HepG2 (cell line): ENCODE results near the gene NTMT1. TPM values are rescaled to one million over a fixed set of nuclear protein-coding genes. Genes with fewer than 3 reads are reported as not detected.

ENCODE experiments used
- ARNT2 ChIP-seq: sonication (generic); formaldehyde crosslinking; IDR thresholded peaks from 2 replicates; pipeline ENCODE4 v1.8.0; 2022; ENCODE audit warnings: mild to moderate bottlenecking, low read depth, missing genetic modification reagents, moderate library complexity
- CBX5 ChIP-seq: sonication (generic); formaldehyde crosslinking; IDR thresholded peaks from 2 replicates; pipeline ENCODE4 v1.4.0; 2020; ENCODE audit warnings: missing genetic modification reagents, borderline replicate concordance
- ERF ChIP-seq: IDR thresholded peaks from 2 replicates; pipeline ENCODE4 v1.6.1; 2018; ENCODE audit warnings: missing biosample characterization, missing genetic modification reagents
- ISL2 ChIP-seq: sonication (generic); formaldehyde crosslinking; IDR thresholded peaks from 2 replicates; pipeline ENCODE4 v1.5.0; 2020; ENCODE audit warnings: missing genetic modification reagents
- KDM6A ChIP-seq: IDR thresholded peaks from 2 replicates; pipeline ENCODE4 v1.6.1; 2016; ENCODE audit warnings: low read depth
- MEIS2 ChIP-seq: sonication (generic); formaldehyde crosslinking; IDR thresholded peaks from 2 replicates; pipeline ENCODE4 v1.9.0; 2021; ENCODE audit warnings: mild to moderate bottlenecking, missing genetic modification reagents
- MIER3 ChIP-seq: IDR thresholded peaks from 2 replicates; pipeline ENCODE4 v1.6.1; 2016; ENCODE audit warnings: missing compliant biosample characterization, borderline replicate concordance
- MYC ChIP-seq: sonication (generic); formaldehyde crosslinking; IDR thresholded peaks from 2 replicates; pipeline ENCODE4 v1.9.0; 2021; ENCODE audit warnings: missing genetic modification reagents, borderline replicate concordance
- PITX1 ChIP-seq: sonication (generic); formaldehyde crosslinking; IDR thresholded peaks from 2 replicates; pipeline ENCODE4 v1.5.1; 2020; ENCODE audit warnings: mild to moderate bottlenecking, missing genetic modification reagents
- SIX1 ChIP-seq: sonication (generic); formaldehyde crosslinking; IDR thresholded peaks from 2 replicates; pipeline ENCODE4 v1.4.0; 2020; ENCODE audit warnings: missing genetic modification reagents, borderline replicate concordance
- TMF1 ChIP-seq: sonication (generic); formaldehyde crosslinking; IDR thresholded peaks from 2 replicates; pipeline ENCODE4 v1.8.1; 2022; ENCODE audit warnings: low read depth, missing genetic modification reagents
- TP53 ChIP-seq: sonication (generic); formaldehyde crosslinking; conservative IDR thresholded peaks from 2 replicates; pipeline ENCODE4 v1.4.0; 2020; ENCODE audit warnings: missing genetic modification reagents
- ZBTB21 ChIP-seq: sonication (generic); formaldehyde crosslinking; IDR thresholded peaks from 2 replicates; pipeline ENCODE4 v1.4.0; 2020; ENCODE audit warnings: missing genetic modification reagents
- ZFP90 ChIP-seq: sonication (generic); formaldehyde crosslinking; IDR thresholded peaks from 2 replicates; pipeline ENCODE4 v1.8.0; 2022; ENCODE audit warnings: missing genetic modification reagents, mild to moderate bottlenecking, inconsistent platforms, borderline replicate concordance
- ZNF10 ChIP-seq: sonication (generic); formaldehyde crosslinking; IDR thresholded peaks from 2 replicates; pipeline ENCODE4 v1.4.0; 2020; ENCODE audit warnings: mild to moderate bottlenecking, low read depth, missing genetic modification reagents, borderline replicate concordance
- ZNF235 ChIP-seq: sonication (generic); formaldehyde crosslinking; IDR thresholded peaks from 2 replicates; pipeline ENCODE4 v1.8.1; 2023; ENCODE audit warnings: mild to moderate bottlenecking, missing genetic modification reagents, borderline replicate concordance
- ZNF263 ChIP-seq: sonication (generic); formaldehyde crosslinking; IDR thresholded peaks from 2 replicates; pipeline ENCODE4 v1.4.0; 2020; ENCODE audit warnings: missing genetic modification reagents
- ZNF383 ChIP-seq: sonication (generic); formaldehyde crosslinking; IDR thresholded peaks from 2 replicates; pipeline ENCODE4 v1.4.0; 2020; ENCODE audit warnings: missing genetic modification reagents, mild to moderate bottlenecking, borderline replicate concordance
- ZNF550 ChIP-seq: sonication (generic); formaldehyde crosslinking; IDR thresholded peaks from 2 replicates; pipeline ENCODE4 v1.4.0; 2020; ENCODE audit warnings: mild to moderate bottlenecking, missing genetic modification reagents, borderline replicate concordance
- ZSCAN20 ChIP-seq: sonication (generic); formaldehyde crosslinking; IDR thresholded peaks from 2 replicates; pipeline ENCODE4 v1.4.0; 2020; ENCODE audit warnings: missing genetic modification reagents, mild to moderate bottlenecking, borderline replicate concordance
- polyA plus RNA-seq, 8 experiments: library from polyadenylated mRNA; depleted of rRNA in 3 of 8; stranded (reverse) in 7 of 8; unstranded in 1 of 8; fragments of >200 nt; fragmentation: Illumina TruSeq in 4 of 8; extraction: Trizol in 4 of 8; gene quantifications; 2 replicates each; pipeline versions ENCODE4 v1.2.1 to v1.2.3, GENCODE V29; 2011 to 2016; ENCODE audit warnings: low read depth in 4 of 8, missing spikeins in 1 of 8, mixed read lengths in 1 of 8; ENCODE audit not compliant: insufficient read depth in 1 of 8
- total RNA-seq, 5 experiments: library from RNA; depleted of rRNA; stranded (reverse); fragments of >200 nt; fragmentation: Illumina TruSeq; extraction: Trizol; gene quantifications; 2 replicates each; pipeline ENCODE4 v1.2.3, GENCODE V29; 2016; ENCODE audit warnings: low read depth in 1 of 5
- TF ChIP-seq, protein P1 (sequence below): sonication (generic); formaldehyde crosslinking; IDR thresholded peaks from 2 replicates; pipeline ENCODE4 v1.4.0; 2020; ENCODE audit warnings: missing genetic modification reagents, borderline replicate concordance
- TF ChIP-seq, protein P2 (sequence below): sonication (generic); formaldehyde crosslinking; IDR thresholded peaks from 2 replicates; pipeline ENCODE4 v1.9.0; 2021; ENCODE audit warnings: missing genetic modification reagents, mild to moderate bottlenecking, borderline replicate concordance

NTMT1 gene
- total and polyA plus RNA-seq, 2 of the 13 experiments (the other 11 are each of a cell fraction or from before 2014, with no cell fraction given), result 49.1 to 53.8 TPM

DNA sequence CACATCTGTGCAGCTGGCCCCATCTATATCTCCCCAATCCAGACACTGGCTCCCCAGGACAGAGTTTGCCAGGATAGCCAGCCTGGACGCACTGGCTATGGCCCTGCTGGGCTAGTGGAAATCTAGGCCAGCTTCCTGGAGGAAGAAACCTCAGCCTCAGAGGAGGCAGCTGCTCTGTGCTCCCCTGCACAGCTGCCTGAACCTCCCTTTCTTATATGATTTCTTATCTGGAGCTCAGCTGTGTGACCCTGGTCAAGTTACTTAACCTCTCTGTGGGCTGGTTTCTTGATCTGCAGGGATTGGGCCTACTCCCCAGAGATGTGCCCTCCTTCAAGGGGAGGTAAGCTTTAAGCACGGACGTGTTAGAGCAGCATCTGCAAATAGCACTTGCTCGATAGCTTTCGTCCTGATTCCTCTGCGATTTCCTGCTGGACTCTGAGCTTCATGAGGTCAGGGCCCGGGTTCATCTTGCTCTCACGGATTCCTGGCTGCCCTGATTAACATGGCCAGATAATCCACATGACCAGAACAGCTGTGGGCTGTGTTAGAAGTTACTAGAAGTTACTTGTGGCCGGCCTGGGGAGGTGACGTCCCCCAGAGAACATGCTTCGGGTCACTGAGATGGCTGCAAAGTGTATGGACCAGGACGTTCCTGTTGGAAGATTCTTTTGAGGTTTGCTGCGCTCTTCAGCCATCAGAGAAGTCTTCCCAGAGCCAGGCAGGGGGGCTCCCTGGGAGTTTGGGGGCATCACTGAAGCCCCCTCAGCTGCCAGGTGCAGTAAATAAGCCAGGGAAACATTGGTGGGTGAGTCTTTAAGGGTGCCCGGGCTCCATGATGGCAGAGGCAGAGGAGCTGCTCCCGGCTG lies 19.6 kb upstream of the NTMT1 start (continued):
- TF ChIP-seq, protein P1, sequence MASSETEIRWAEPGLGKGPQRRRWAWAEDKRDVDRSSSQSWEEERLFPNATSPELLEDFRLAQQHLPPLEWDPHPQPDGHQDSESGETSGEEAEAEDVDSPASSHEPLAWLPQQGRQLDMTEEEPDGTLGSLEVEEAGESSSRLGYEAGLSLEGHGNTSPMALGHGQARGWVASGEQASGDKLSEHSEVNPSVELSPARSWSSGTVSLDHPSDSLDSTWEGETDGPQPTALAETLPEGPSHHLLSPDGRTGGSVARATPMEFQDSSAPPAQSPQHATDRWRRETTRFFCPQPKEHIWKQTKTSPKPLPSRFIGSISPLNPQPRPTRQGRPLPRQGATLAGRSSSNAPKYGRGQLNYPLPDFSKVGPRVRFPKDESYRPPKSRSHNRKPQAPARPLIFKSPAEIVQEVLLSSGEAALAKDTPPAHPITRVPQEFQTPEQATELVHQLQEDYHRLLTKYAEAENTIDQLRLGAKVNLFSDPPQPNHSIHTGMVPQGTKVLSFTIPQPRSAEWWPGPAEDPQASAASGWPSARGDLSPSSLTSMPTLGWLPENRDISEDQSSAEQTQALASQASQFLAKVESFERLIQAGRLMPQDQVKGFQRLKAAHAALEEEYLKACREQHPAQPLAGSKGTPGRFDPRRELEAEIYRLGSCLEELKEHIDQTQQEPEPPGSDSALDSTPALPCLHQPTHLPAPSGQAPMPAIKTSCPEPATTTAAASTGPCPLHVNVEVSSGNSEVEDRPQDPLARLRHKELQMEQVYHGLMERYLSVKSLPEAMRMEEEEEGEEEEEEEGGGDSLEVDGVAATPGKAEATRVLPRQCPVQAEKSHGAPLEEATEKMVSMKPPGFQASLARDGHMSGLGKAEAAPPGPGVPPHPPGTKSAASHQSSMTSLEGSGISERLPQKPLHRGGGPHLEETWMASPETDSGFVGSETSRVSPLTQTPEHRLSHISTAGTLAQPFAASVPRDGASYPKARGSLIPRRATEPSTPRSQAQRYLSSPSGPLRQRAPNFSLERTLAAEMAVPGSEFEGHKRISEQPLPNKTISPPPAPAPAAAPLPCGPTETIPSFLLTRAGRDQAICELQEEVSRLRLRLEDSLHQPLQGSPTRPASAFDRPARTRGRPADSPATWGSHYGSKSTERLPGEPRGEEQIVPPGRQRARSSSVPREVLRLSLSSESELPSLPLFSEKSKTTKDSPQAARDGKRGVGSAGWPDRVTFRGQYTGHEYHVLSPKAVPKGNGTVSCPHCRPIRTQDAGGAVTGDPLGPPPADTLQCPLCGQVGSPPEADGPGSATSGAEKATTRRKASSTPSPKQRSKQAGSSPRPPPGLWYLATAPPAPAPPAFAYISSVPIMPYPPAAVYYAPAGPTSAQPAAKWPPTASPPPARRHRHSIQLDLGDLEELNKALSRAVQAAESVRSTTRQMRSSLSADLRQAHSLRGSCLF (CRISPR knock-in tag), result no peak
- no peak; the same call in 1 of the 2 replicates for TF ChIP-seq ZBTB21
- TF ChIP-seq SIX1 (CRISPR knock-in tag), result no peak
- TF ChIP-seq MEIS2 (CRISPR knock-in tag), result no peak
- TF ChIP-seq CBX5, result no peak; the same call in 1 of the 2 replicates
- no peak for TF ChIP-seq ZNF10 (CRISPR knock-in tag)
- no peak for TF ChIP-seq ZNF235 (CRISPR knock-in tag)
- peak; percentile 33; the same call in 1 of the 2 replicates for TF ChIP-seq MYC (CRISPR knock-in tag)
- no peak; the same call in 1 of the 2 replicates for TF ChIP-seq ZFP90 (CRISPR knock-in tag)
- TF ChIP-seq ISL2 (CRISPR knock-in tag), result no peak
- TF ChIP-seq ARNT2 (CRISPR knock-in tag), result 0 out of 2 replicates have a peak, but pooled peaks have one; percentile 23
- 0 out of 2 replicates have a peak, but pooled peaks have one; percentile 26 for TF ChIP-seq KDM6A (CRISPR knock-in tag)
- no peak for TF ChIP-seq ZNF550 (CRISPR knock-in tag)
- TF ChIP-seq, protein P2, sequence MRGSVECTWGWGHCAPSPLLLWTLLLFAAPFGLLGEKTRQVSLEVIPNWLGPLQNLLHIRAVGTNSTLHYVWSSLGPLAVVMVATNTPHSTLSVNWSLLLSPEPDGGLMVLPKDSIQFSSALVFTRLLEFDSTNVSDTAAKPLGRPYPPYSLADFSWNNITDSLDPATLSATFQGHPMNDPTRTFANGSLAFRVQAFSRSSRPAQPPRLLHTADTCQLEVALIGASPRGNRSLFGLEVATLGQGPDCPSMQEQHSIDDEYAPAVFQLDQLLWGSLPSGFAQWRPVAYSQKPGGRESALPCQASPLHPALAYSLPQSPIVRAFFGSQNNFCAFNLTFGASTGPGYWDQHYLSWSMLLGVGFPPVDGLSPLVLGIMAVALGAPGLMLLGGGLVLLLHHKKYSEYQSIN (CRISPR knock-in tag), result no peak
- TF ChIP-seq ZNF383, result no peak
- TF ChIP-seq ZNF263 (CRISPR knock-in tag), result peak; percentile 58; the same call in 1 of the 2 replicates
- no peak; the same call in 1 of the 2 replicates for TF ChIP-seq TP53 (CRISPR knock-in tag)
- peak; percentile 71; the same call in 1 of the 2 replicates for TF ChIP-seq ERF (CRISPR knock-in tag)
- TF ChIP-seq TMF1, result no peak
- TF ChIP-seq PITX1 (CRISPR knock-in tag), result peak; percentile 89
- peak; percentile 77; the same call in 1 of the 2 replicates for TF ChIP-seq MIER3 (CRISPR knock-in tag)
- TF ChIP-seq ZSCAN20 (CRISPR knock-in tag), result no peak; the same call in 1 of the 2 replicates
